Hematopoietic multipotent progenitor cell (in vitro differentiated cells): ENCODE measurements around the gene BSPRY. TPM values are rescaled to one million over a fixed set of nuclear protein-coding genes. Genes with fewer than 3 reads are reported as not detected.
"Not testable (repeated sequence)": the region's sequence is repeated elsewhere in the genome, so short reads cannot be mapped to it uniquely, and the experiment has no call there.

Source experiments
- DNase-seq, 3 donors: peaks; one replicate each; pipeline ENCODE4 v3.0.0-alpha.2; 2011 to 2015; ENCODE audit warnings: low read depth in 2 of 3, low spot score in 2 of 3
- total RNA-seq: library from RNA; depleted of rRNA; stranded (reverse); fragments of >200 nt; gene quantifications from one replicate; pipeline ENCODE4 v1.2.3, GENCODE V29; 2012

Gene BSPRY
- total RNA-seq, 1 donor: 55.7 TPM

- no peak for DNase-seq
Measured at GRCh38 chr9:113389451-113389850, 40.1 kb downstream of the BSPRY start.

- DNase-seq: no peak
Measured at GRCh38 chr9:113390192-113390960, 41.0 kb downstream of the BSPRY start.

- no peak for DNase-seq
Measured at GRCh38 chr9:113391917-113392316, 42.6 kb downstream of the BSPRY start.

GRCh38 chr9:113393281-113393680, 43.9 kb downstream of the BSPRY start:
- no peak for DNase-seq

GRCh38 chr9:113395000-113395861, 45.9 kb downstream of the BSPRY start:
- DNase-seq: no peak

- DNase-seq: no peak
Measured at GRCh38 chr9:113397203-113397631, 47.9 kb downstream of the BSPRY start.

GRCh38 chr9:113398796-113399195, 49.5 kb downstream of the BSPRY start:
- DNase-seq: no peak

GRCh38 chr9:113399646-113400200, 50.4 kb downstream of the BSPRY start:
- DNase-seq: no peak

GRCh38 chr9:113401027-113401792, 51.9 kb downstream of the BSPRY start, which contains the start of gene ALAD:
ALAD (minus strand) TSS chr9:113401284; CDS start chr9:113393559, 7,725 bp downstream.
- peak; percentile 97 to 99 (median 99) for DNase-seq

- peak in 1 of 3 donors; percentile 40 for DNase-seq
Measured at GRCh38 chr9:113403646-113404045, 54.3 kb downstream of the BSPRY start.

GRCh38 chr9:113406353-113406752, 57.0 kb downstream of the BSPRY start:
- not testable (repeated sequence) for DNase-seq

- peak; percentile 21 to 84 (median 71) for DNase-seq
Measured at GRCh38 chr9:113406873-113407511, 57.7 kb downstream of the BSPRY start.

- DNase-seq: no peak
Measured at GRCh38 chr9:113409481-113409880, 60.1 kb downstream of the BSPRY start.

- no peak for DNase-seq
Measured at GRCh38 chr9:113409883-113410206, 60.5 kb downstream of the BSPRY start.

- DNase-seq: peak; percentile 94 to 98 (median 98)
Measured at GRCh38 chr9:113410207-113410864, 61.0 kb downstream of the BSPRY start, which contains the start of the genes C9orf43 and POLE3. C9orf43 (plus strand) TSS chr9:113410747; CDS start chr9:113413494, 2,747 bp downstream. POLE3 (minus strand) TSS chr9:113410675; CDS start chr9:113410293, 382 bp downstream.

GRCh38 chr9:113416149-113416721, 66.9 kb downstream of the BSPRY start:
- peak in 1 of 3 donors; percentile 31 for DNase-seq

- no peak for DNase-seq
Measured at GRCh38 chr9:113417370-113417769, 68.0 kb downstream of the BSPRY start.
